GM10266 (cell line): ENCODE measurements around the gene RAN.

ENCODE experiments used
- DNase-seq: peaks from one replicate; pipeline ENCODE4 v3.0.0; 2012; ENCODE audit errors: extremely low spot score
- TF ChIP-seq, protein P1 (sequence below): IDR thresholded peaks from 2 replicates; pipeline ENCODE4 v1.5.1; 2012; ENCODE audit warnings: mild to moderate bottlenecking, low read depth; ENCODE audit not compliant: control insufficient read depth, insufficient read depth; ENCODE audit errors: missing control alignments

Gene RAN

GRCh38 chr12:130924966-130925665 lies 53.2 kb downstream of the RAN start:
- TF ChIP-seq, protein P1, sequence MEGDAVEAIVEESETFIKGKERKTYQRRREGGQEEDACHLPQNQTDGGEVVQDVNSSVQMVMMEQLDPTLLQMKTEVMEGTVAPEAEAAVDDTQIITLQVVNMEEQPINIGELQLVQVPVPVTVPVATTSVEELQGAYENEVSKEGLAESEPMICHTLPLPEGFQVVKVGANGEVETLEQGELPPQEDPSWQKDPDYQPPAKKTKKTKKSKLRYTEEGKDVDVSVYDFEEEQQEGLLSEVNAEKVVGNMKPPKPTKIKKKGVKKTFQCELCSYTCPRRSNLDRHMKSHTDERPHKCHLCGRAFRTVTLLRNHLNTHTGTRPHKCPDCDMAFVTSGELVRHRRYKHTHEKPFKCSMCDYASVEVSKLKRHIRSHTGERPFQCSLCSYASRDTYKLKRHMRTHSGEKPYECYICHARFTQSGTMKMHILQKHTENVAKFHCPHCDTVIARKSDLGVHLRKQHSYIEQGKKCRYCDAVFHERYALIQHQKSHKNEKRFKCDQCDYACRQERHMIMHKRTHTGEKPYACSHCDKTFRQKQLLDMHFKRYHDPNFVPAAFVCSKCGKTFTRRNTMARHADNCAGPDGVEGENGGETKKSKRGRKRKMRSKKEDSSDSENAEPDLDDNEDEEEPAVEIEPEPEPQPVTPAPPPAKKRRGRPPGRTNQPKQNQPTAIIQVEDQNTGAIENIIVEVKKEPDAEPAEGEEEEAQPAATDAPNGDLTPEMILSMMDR, result no peak
- DNase-seq, result no peak

DNA sequence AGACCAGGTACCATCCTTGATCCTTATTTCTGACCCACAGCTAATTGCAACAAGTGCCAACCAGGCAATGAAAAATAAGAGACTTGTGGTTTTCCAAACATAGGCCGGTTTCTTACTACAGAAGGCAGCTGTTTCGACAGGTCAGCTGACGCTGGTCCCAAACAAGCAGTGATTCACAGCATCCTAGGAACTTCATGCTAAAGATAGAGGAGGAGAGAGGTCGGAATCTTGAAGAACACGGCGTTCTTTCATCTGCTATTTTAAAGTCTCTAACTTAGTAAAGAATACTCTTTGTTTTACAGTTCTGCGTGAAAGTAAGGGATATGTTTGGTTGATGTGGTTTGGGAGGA lies 53.8 kb downstream of the RAN start:
- TF ChIP-seq, protein P1, result no peak
- DNase-seq, result no peak
